Ascending aorta (tissue), 2 donors: ENCODE data around the gene PCDHB8. TPM values are rescaled to one million over a fixed set of nuclear protein-coding genes. Genes with fewer than 3 reads are reported as not detected.
"Not testable (repeated sequence)": the region's sequence is repeated elsewhere in the genome, so short reads cannot be mapped to it uniquely, and the experiment has no call there.

Experiments
- DNase-seq, 2 donors: peaks; one replicate each; pipeline ENCODE4 v3.0.0-alpha.2; 2019; ENCODE audit warnings: low spot score in 2 of 2
- H3K27ac ChIP-seq, 2 donors: fragments of 200-600 bp; sonication (generic); one replicate each; pipeline ENCODE4 v1.5.1; 2016 to 2017; ENCODE audit warnings: mild to moderate bottlenecking in 1 of 2
- H3K27me3 ChIP-seq: fragments of 200-600 bp; sonication (generic); one replicate; pipeline ENCODE4 v1.5.1; 2017
- H3K36me3 ChIP-seq, 2 donors: fragments of 200-600 bp; sonication (generic); one replicate each; pipeline ENCODE4 v1.5.1; 2016
- H3K4me1 ChIP-seq, 2 donors: fragments of 200-600 bp; sonication (generic); one replicate each; pipeline ENCODE4 v1.5.1; 2016 to 2017; ENCODE audit warnings: mild to moderate bottlenecking in 1 of 2
- H3K4me3 ChIP-seq, 2 donors: fragments of 200-600 bp; sonication (generic); one replicate each; pipeline ENCODE4 v1.5.1; 2016 to 2017; ENCODE audit warnings: mild to moderate bottlenecking in 1 of 2
- H3K9me3 ChIP-seq, 2 donors: fragments of 200-600 bp; sonication (generic); one replicate each; pipeline ENCODE4 v1.5.1; 2016
- CTCF ChIP-seq, 3 experiments: fragments of 200-600 bp in 2 of 3; fragments of 450-650 bp in 1 of 3; sonication (generic) in 2 of 3; IDR thresholded peaks; one replicate each; pipeline ENCODE4 v1.5.1; 2016 to 2019; ENCODE audit warnings: antibody characterized with exemption in 3 of 3, mild to moderate bottlenecking in 1 of 3, moderate library complexity in 1 of 3
- intact Hi-C: fragments of 100-400 bp; cut with DNase I; formaldehyde crosslinking; loops from one replicate; pipeline ENCODE4 v1.15.1; 2023
- total RNA-seq: library from RNA; depleted of rRNA; stranded (reverse); fragments of >200 nt; gene quantifications from one replicate; pipeline ENCODE4 v1.1.0, GENCODE V29; 2016

The PCDHB8 gene
- 0.11 TPM for total RNA-seq

GRCh38 chr5:141177577-141178191 lies at the start of gene PCDHB8:
TSS of gene PCDHB8 (plus strand) at chr5:141177790. CDS start at chr5:141178035, 245 bp downstream.
- H3K4me3 ChIP-seq, intact Hi-C loops, DNase-seq, H3K27ac ChIP-seq, H3K27me3 ChIP-seq, H3K36me3 ChIP-seq, H3K4me1 ChIP-seq: not testable (repeated sequence)
- H3K9me3 ChIP-seq: peaks cover 17 to 77% of the 10 kb centered on the region in 2 donors

GRCh38 chr5:141135030-141135717 lies 42.4 kb upstream of the PCDHB8 start, which contains the start of gene PCDHB5:
TSS of gene PCDHB5 (plus strand) at chr5:141135206. CDS start at chr5:141135435, 229 bp downstream.
- peak in 2 of 3 experiments; percentile 16 to 39 for TF ChIP-seq CTCF (IDR thresholded peaks at IDR 0.05)
- Histone ChIP-seq H3K27me3 (no peaks in the 10 kb centered on the region), H3K4me3 (peak within 1 kb of the TSS; percentile 31 to 53), H3K27ac (no peak within 1 kb of the TSS), H3K36me3 (no peaks in the 10 kb centered on the region), H3K9me3 (peaks cover 45 to 83% of the 10 kb centered on the region in 2 donors), H3K4me1 (no peaks in the 10 kb centered on the region)
- DNase-seq: no peak
- intact Hi-C loops: no loop called here

GRCh38 chr5:141135718-141136266 lies 41.8 kb upstream of the PCDHB8 start:
- peak overlapping the region; percentile 31 to 53 for H3K4me3 ChIP-seq
- TF ChIP-seq CTCF (IDR thresholded peaks at IDR 0.05): no peak
- H3K36me3 ChIP-seq: no peaks in the 10 kb centered on the region
- H3K4me1 ChIP-seq: no peaks in the 10 kb centered on the region
- intact Hi-C loops: no loop called here
- no peak for DNase-seq
- peaks cover 49 to 88% of the 10 kb centered on the region in 2 donors for H3K9me3 ChIP-seq
- no peak overlapping the region for H3K27ac ChIP-seq
- H3K27me3 ChIP-seq: no peaks in the 10 kb centered on the region

GRCh38 chr5:141137346-141137745 lies 40.2 kb upstream of the PCDHB8 start:
- peaks cover 46 to 94% of the 10 kb centered on the region in 2 donors for H3K9me3 ChIP-seq
- intact Hi-C loops, H3K27me3 ChIP-seq, H3K36me3 ChIP-seq, DNase-seq, H3K4me3 ChIP-seq, H3K27ac ChIP-seq, H3K4me1 ChIP-seq: not testable (repeated sequence)

- Histone ChIP-seq H3K27me3 (no peaks in the 10 kb centered on the region), H3K9me3 (peaks cover 41 to 82% of the 10 kb centered on the region in 2 donors), H3K4me3 (peak within 1 kb of the TSS; percentile 18 to 28), H3K27ac (no peak within 1 kb of the TSS), H3K36me3 (no peaks in the 10 kb centered on the region), H3K4me1 (no peaks in the 10 kb centered on the region)
- DNase-seq: no peak
- no peak for TF ChIP-seq CTCF (IDR thresholded peaks at IDR 0.05)
- intact Hi-C loops: no loop called here
Measured at GRCh38 chr5:141149812-141150211, 27.8 kb upstream of the PCDHB8 start, which contains the start of gene PCDHB6. TSS of gene PCDHB6 (plus strand) at chr5:141150057. CDS start at chr5:141150258, 201 bp downstream.

GRCh38 chr5:141150224-141150992 lies 27.2 kb upstream of the PCDHB8 start:
- peaks cover 45 to 84% of the 10 kb centered on the region in 2 donors for H3K9me3 ChIP-seq
- no peaks in the 10 kb centered on the region for H3K36me3 ChIP-seq
- no peak overlapping the region for H3K27ac ChIP-seq
- H3K4me1 ChIP-seq: no peaks in the 10 kb centered on the region
- no peaks in the 10 kb centered on the region for H3K27me3 ChIP-seq
- intact Hi-C loops: no loop called here
- peak overlapping the region; percentile 18 to 28 for H3K4me3 ChIP-seq
- DNase-seq: no peak
- no peak for TF ChIP-seq CTCF (IDR thresholded peaks at IDR 0.05)
